RPMI7951 (cell line): ENCODE data around the gene HTR5A. TPM values are rescaled to one million over a fixed set of nuclear protein-coding genes. Genes with fewer than 3 reads are reported as not detected.

Source experiments
- DNase-seq: peaks from one replicate; pipeline ENCODE4 v3.0.0-alpha.2; 2012; ENCODE audit warnings: low read depth
- total RNA-seq: library from RNA; depleted of rRNA; stranded (reverse); fragments of >200 nt; shearing (Covaris generic); gene quantifications from 2 replicates; pipeline ENCODE4 v1.2.3, GENCODE V29; 2014

The HTR5A gene
- total RNA-seq, 1 experiment from 2014 or later, result not detected

DNA sequence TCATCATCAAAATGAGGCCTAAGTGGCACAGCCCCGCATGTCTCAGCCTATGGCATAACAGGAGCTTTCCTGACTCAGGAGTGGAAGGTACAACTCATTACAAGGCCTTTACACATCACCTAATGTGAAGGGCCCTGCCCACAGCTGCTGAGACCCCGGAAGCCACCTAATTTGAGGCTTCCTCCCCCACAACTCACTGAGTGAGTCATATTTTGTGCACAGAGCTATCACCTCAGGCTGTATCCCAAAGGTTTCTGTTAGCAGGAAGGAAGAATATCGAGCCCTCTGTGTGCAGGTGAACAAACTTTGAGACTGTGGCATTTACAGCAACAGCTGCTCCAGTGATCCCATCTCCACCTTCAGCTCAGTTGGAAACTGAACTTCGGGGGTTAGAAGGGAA, 20.6 kb downstream of the HTR5A start:
- DNase-seq, result peak; percentile 21

DNA sequence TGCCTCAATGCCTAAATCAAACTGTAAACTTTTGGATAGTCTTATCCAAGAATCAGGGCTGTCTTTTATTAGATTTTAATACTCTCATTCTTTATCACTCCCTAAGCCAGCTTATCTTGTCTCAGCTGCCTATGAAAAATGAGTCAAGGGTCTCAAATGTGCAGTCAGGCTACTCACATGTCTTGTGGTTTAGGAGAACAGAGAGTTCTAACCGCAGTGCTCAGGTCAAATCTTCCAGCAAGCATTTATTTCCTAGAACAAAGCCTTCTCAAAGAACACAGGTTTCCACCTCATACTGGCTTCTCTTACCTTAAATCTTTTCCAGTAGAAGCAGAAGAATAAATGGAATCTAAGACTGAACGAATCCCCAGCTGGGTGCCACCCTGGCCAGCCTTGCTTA, 23.5 kb downstream of the HTR5A start:
- no peak for DNase-seq

DNA sequence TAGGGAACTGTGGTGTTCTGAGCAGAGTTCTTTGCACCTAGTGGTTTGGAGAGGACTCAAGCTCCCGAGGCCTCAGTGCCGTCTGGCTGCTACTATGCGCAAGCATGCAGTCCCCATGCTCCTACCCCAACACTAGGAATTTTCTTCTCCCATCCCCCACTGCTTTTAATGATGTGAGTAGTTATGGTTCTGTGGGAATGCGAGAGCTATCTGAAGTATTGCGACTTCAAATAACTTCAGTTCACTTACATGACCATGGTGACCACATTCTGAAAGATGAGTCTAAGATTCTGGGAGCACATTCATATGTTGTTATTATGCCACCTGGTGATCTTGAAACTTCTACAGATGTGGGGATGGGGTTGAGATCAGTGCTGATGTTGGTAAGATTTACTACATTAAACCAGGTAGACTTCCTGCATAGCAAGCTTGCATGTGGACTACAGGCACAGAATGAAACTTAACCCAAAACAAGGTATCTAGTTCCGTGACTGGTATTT, 24.6 kb downstream of the HTR5A start:
- no peak for DNase-seq

DNA sequence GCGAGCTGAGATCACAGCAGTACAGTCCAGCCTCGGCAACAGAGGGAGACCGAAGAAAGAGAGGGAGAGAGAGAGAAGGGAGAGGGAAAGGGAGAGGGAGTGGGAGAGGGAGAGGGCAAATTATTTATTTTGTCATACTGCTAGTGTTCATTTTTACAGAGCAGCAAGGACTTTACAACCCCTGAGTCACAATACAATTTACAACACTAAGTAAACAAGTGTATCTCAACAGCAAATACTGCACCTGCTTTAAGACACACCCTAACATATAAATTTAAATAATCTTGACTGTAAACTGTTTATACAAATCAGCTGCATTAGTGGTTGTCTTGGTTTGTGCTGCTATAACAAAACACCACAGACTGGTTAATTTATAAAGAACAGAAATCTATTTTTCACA, 27.2 kb downstream of the HTR5A start:
- DNase-seq, result no peak

DNA sequence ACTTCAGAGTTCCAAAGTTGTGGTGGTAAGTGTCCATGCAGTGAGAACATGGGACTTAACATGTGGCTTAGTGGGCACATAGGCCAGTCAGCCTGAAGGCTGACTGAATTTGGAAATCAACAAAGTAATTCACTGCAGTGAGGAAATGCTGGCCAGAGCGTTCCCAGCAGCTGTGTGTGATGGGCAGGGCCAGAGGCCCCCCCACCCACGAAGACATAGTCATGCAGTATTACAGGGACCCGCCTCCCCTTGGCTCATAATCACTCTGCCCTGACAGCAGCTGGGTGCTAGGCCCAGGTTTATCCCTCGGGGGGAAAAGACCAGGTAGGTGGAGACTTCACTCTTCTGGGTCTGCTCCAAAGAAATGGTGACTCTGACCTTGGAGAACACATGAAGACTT, 33.7 kb downstream of the HTR5A start:
- DNase-seq, result no peak

DNA sequence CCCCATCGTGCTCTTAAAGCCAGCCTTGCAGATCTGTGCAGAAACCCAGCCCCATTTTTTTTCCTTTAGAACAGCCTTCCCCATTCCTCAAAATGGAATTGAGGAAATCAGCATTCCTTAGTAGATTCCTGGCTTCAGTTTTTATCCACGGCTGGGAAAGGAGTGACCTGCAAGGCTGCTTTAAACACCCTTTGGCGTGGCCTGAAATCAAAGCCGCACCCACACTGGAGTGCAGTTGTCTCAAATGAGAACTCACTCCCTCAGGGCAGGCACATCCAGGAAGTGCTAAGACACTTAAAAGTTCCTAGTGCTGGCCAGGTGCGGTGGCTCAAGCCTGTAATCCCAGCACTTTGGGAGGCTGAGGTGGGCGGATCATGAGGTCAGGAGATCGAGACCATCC, 34.8 kb downstream of the HTR5A start:
- no peak for DNase-seq

DNA sequence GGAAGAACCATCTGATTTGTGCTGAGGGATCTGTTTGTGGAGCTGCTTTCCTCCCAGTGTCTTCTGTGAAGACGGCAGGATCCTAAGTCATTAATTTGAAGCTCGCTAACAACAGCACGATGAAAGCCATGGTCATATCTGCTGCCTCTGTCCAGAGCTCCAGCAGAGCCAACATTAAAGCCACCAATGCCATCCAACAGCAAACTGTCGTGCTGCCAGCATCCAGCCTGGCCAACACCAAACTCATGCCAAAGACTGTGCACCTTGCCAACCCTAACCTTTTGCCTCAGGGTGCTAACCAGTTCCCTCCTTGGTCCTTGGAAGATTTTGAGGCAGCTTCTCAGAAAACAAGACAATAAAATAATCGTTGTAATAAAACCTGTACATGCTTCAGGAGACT, 36.2 kb downstream of the HTR5A start:
- no peak for DNase-seq

DNA sequence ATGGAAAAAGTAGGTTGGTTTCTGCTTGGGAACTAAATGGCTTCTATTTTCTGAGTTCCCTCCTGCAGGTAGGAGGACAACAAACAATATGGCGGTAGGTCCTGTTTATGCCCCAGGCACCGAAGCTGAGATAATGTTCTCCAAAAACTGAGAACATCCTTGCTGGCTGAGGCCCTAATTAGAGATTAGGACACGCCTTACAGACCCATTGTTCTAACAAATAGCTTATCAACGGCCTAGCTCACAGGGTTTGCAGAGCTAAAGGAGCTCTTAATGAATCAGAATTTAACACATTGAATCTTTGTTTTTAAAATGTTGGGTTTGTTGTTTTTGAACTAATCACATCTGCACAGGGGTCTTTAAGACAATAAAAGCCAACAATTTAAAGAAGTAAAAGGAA, 37.0 kb downstream of the HTR5A start:
- DNase-seq, result no peak

DNA sequence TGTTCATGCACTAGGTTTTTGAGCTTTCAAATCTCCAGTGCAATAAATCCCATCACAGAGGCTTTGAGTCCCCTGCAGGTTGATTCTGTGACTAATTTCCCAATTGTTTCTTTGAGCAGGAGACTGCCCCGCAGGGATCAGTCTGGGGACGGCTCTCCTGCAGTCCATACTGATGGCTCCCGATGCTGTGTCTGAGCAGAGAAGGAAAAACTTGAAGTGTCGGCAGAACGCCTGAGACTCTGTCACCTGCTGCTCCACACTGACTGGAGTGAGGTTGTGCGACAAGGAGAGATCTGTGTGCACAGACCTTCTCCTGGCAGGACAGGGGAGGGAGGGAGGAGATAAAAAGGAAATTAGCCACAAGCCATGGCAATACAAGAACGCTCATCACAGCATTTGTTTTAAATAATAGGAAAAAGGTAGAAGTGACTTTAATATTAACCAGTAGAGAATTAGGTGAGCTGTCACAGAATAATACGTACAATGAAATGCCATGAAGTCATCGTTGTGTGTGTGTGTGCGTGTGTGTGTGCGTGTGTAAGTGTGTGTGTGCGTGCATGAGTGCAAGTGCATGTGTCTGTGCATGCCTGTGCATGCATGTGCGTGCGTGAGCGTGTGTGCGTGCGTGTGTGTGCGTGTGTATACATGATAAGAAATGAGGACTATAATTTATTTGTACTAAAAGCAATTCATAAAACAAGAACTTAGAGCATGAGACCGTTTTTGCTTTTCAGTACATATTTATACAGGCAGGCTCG, 38.2 kb downstream of the HTR5A start:
- DNase-seq, result no peak

DNA sequence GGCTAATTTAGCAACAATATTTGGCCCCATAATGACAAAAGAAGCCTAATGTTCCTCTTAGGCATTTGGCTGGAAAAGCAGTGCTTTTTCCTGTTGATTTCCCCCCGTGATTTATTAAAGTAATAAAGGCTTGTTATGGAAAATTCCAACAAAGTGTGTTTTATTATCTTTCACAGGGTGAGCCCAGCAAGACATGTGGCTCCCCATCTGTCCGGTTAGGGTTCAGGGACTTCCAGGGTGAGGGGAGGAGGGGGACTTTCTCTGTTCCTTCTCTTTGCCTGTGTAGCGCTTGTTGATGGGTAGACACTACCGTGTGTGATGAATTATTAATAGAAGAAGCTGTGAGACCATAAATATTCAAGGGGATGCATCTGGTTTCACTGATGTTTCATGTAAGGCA, 39.0 kb downstream of the HTR5A start:
- no peak for DNase-seq

DNA sequence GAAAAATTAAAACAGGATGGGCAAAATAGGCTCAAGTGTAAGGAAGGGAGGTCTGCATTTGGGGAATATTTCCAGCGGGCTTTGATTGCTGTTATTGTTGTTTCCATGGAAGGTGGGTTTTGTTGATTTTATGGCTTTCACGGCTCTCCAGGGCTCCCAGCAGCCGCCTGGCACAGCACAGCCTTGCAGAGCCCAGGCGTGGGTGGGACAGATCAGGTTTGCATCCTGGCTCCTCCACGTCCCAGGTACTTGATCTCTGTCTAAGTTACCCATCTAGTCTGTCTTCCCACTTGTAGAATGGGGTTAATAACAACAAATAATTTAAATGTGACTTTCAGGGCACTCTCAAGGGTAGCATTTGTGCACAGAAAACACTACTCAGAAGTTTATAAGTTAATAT, 45.2 kb downstream of the HTR5A start:
- no peak for DNase-seq

DNA sequence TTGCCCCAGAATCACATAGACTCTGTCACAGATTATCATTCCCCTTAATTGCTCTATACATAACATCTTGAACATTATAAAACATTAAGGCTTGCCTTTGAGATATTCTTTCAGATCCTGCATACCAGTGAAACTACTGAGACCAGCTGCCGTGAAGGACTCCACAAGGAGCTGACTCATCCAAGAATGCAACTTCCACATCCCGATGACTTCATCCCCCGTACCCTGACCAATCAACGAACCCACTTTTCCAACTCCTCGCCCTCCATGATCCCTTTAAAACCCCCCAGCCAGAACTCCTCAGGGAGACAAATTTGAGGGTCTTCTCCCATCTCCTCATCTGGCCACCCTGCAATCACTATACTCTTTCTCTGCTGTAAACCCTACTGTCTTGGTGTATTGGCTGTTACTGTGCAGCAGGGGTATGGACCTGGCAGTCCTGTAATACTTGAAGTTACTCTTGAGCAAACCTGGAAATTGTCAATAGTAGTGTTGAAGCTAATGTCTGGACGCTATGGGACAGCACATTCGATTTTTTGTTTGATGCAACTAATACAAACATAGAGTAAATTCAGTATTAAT, 49.8 kb downstream of the HTR5A start:
- DNase-seq, result peak; percentile 36

DNA sequence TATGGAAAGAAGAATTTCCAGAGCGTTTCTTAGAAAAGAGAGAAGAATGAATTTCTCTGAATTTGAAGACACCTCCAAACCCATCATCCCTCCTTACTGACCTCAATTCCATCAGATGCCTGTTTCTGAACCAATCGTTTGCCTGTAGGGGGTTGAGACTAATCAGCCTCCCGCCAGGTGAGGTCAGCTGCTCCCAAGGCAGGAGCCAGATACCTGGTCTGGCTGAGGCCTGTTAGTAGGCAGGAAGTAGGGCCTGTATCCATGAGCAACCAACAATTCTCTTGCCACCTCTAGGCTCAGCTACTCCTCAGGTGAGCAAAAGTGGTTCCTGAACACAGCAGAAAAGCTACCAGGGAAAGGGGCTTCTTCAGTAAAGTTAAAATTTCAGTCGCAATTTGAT, 50.3 kb downstream of the HTR5A start:
- DNase-seq, result no peak

DNA sequence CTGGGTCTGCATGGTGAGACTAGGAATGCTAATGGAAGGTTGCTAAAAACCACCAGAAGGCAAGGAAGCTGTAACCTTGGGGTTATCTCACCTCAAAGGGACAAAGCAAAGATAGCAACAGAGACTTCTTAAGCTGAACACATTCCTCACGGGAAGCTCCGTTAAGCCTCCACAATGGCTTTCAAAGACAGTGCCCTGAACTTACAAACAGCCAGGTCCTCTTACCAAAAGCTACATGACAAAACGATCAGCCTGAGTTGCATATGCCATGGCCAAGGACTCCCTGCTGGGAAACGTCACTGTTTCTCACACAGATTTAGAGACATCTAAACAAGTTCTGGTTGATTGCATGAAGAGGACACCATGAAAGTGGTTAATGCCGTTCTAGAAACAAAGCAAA, 52.7 kb downstream of the HTR5A start:
- DNase-seq, result no peak

DNA sequence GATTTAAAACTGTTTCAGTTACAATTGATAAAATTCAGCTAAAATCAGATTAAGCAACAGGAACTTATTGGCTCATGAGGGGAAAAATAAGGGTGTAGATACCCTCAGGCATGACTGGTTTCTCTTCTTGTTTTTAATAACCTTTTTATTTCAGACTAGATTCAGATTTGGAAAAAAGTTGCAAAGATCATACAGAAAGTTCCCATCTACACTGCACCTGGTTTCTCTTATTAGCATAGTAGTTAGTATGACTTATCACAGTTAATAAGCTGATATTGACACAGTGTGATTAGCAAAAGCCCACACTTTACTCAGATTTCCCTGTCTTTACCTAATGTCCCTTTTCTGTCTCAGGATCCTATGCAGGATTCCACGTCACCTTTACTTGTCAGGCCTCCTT, 53.3 kb downstream of the HTR5A start:
- no peak for DNase-seq

DNA sequence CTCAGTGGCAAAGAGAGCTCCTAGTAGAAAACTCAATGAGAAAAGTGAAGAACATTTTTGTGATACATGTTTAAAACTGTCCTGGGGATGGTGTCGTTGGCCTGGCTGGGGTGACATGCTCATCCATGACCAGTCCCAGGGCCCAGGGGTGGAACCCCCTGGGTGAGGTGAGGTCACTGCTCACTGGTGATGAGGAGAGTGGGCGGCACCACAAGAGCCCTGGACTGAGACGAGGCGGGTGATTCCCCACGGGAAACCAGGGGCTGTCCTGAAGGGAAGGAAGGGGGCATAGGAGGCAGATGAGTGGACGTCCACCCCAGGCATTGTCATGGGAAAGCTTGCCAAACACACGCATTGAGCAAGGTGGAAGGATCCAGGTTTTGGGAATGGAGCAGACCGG, 54.6 kb downstream of the HTR5A start:
- no peak for DNase-seq

DNA sequence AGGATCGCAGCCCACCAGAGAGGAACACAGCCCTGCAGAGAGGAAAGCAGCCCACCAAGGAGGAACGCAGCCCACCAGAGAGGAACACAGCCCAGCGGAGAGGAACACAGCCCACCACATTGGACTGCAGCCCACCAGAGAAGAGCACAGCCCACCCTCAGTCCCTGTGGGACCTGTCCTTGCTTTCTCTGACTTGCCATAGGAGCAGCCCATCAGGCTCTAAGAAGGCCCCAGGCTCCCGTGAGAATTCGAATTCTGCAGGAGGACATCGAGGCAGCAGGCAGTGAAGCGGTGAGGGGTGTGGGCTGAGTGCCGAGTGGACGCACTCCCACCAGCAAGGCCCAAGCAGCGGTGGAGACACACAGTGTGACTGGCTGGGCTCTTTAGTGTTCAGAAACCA, 59.1 kb downstream of the HTR5A start:
- DNase-seq, result no peak

DNA sequence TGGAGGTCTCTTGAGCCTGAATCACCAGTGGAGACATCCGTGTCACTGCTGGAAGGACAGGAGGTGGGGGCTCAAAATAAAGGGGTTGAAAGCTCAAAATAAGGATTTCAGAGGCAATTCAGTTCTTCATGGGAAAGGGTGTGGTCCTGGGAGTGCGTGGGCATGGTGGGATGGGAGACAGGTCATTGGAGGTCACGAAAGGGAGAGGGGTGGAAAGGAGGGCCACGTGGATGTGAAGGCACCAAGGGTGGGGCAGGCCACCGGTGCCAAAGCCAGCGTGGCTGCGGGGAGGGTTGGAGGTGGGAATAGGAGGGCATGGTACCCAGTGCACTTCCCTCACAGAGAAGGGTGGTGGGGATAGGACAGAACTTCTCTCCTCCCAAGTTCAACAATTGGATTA, 59.7 kb downstream of the HTR5A start:
- no peak for DNase-seq

DNA sequence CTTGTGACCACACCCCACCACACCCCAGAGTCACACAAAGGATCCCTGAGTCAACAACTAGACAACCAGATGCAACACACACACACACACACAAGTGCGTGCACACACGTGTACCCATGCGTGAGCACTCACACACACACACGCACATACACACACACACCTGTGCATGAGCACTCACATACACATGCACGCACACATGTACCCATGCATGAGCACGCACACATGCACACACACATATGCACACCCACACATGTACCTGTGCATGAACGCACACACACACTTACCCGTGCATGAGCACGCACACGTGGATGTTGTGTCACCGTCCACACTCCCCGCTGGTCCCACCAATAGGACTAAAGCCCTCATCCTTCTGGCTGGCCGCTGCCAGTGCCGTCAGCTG, 60.4 kb downstream of the HTR5A start:
- DNase-seq, result no peak

DNA sequence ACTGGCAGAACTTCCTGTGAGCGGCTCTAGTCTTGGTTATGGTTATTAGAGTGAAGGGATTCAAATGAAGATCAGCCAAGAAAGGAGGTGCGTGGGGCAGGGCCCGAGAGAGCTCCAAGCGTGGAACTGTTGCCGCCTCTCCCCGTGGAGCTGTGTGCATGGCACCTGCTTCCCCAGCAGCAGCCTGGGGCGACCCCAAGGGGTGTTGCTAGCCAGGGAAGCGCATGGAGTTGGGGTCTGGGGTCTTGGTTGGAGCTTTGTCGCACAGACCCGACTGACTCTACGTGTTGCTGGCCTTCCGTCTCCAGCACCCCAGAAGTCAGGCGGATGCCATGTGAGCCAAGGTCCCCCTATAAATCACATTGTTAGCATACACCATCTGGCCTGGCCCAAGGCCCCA, 61.0 kb downstream of the HTR5A start:
- no peak for DNase-seq

DNA sequence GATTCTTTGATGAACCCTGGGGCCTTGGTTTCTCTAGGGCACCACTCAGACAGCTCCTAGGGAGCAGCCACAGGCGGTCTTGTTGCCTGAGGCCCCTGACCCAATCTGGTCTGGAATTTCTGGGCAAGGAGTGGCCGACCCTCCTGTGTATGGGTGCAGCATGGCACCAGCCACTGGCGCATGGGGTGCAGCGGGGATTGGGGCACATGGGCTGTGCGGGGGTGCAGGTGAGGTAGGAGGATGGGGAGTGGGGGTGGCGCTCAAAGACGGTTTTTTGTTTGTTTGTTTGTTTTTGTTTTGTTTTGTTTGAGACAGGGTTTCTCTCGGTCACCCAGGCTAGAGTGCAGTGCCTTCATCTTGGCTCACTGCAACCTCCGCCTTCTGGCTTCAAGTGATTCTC, 62.3 kb downstream of the HTR5A start:
- no peak for DNase-seq

DNA sequence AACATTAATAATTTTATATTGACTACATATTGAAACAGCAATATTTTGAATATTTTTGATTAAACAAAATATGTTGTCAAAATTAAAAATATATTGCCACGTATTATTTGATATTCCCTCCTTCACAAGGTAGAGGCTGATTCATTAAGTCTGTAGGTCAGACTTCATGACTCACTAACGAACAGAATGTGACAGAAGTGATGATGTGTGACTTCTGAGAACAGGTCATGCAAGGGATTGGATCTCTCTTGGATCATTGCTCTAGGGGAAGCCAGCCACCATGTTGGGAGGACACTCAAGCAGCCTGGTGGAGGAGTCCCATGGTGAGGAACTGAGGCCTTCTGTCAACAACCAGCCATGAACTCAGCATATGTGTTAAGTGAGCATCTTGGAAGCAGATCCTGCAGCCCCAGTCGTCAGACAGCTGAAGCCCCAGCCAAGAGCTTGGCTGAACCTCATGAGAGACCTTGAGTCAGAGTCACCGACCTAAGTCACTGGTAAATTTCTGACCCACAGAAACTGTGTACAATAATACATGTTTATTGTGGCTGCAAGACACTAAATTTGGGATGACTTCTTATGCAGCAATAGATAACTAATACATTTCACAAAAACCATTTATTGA, 66.6 kb downstream of the HTR5A start:
- no peak for DNase-seq
